HG02610 (cell line): ENCODE results near the gene EIF1.
"Not testable (repeated sequence)": the region's sequence is repeated elsewhere in the genome, so short reads cannot be mapped to it uniquely, and the experiment has no call there.

Experiments
- ATAC-seq: cut with Tn5 transposase; IDR thresholded peaks from one replicate; pipeline ENCODE4 v1.9.1; 2021; ENCODE audit warnings: mild to moderate bottlenecking, moderate library complexity; ENCODE audit not compliant: unreplicated experiment

The EIF1 gene

DNA sequence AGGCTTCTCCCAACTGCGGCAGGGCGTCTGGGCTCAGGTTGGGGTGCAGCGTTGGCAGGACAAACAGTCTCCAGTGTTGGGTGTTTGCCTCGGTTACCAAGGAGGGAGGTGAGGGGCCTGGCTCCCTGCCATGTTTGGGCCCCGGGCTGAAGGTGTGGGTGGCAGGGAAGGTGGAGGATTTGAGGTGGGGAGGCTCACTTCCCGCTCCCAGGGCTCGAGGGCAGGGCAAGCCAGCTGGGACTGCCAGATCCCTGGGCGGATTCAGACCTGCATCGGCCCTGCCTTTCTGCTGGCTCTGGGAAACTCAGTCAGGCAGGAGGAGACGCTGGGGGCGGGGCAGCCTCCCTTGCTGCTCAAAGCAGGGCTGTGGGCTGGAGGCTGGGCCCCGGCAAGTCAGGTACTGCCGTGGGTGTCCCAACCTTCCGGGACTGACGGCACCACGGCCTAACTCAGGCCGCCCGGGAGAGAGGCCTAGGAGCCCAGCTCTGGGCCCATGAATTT lies 33.0 kb upstream of the EIF1 start:
- no peak for ATAC-seq

DNA sequence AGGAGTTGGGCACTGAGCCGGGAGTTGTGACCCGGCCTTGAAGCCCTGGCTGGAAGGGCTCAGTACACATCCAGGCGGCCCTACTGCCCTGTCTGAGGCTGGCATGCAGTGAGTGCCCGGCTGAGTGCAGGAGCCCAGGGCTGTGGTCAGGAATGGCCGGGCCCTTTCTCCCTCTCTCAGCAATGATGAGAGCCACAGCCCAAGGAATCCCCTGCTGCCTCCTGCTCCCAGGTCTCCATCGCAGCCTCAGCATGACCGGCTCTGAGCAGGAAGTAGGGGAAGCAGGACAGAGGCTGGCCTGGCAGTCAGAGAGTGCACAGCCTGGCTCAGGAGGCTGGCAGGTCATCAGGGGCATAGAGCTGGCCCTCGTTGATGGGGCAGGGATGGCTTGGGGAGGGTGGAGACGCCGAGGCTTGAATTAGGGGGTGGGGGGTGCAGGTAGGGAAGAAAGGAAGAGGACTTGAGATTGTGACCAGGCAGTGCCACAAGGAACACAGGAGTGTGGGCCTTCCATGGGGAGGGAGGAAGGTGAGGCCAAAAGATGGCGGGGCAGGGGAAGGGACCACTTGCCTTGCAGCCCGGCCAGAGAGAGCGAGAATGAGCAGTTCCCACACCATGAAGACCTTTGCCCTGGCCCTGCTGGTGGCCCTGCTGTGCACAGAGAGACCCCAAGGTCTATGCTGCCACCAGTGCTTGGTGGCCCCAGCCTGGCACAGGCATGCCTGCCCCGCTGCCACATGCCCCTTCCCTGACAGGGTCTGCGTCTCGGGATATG lies 32.2 kb upstream of the EIF1 start:
- no peak for ATAC-seq

DNA sequence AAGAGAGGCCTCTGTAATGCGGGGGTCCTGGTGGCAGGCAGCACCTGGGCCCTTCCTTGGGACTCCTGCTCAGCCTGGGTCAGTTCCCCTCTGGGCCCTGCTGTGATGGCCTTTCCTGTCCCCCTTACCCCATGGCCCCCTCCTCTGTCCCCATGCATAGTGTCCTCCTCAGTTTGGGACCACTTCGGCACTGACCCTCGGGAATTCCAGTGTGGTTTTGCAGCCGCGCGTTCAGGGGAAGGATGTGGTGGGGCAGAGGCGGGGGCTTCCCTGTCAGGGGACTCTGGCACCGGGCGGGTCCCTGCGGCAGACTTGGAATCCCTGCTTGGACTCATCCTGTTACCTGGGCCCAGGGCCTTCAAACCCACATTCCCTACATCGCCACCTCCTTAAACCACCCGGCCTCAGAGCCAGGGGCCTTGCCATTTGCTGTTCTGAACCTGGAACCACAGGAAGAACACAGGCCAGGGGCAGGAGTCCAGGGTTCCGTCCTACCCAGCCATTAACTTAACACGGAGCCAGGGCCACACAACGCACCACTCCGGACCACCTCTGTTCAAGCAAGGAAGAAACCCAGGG lies 31.4 kb upstream of the EIF1 start:
- no peak for ATAC-seq

DNA sequence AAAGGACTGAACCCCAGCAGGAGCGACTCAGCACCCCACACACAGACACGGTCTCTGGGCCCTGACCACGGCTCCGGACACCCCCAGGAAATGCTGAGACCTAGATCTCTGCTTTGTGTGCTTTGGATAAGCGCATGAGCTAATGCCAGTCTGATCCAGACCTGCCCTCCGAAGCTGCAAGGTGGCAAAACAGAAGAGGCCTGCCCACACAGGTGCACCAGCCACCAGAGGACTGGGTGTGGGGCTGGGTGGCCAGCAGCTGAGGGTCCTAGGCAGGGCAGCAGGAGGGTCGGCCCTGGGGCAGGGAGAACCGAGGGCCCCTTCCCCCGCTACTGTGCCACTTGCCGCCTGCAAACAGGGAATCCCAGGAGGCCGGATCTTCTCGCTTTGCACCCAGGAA lies 30.7 kb upstream of the EIF1 start:
- no peak for ATAC-seq

DNA sequence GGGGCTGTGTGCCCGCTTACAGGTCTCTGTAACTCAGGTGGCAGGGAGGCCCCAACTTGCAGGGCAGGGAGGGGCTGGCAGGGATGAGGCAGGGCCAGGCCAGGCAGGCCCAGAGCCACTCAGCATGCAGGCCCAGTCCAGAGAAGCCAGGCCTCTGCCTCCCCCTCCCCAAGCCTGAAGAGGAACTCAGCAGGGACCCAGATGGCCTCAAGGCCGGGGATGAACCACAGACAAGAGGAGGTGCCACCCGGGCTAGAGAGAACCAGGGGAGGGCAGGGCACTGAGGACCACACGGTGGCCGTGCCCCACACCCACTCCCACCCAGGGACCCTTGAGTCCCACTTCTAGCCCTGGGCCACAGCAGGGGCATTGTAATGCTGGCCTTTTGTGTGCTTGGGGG lies 29.8 kb upstream of the EIF1 start:
- no peak for ATAC-seq

DNA sequence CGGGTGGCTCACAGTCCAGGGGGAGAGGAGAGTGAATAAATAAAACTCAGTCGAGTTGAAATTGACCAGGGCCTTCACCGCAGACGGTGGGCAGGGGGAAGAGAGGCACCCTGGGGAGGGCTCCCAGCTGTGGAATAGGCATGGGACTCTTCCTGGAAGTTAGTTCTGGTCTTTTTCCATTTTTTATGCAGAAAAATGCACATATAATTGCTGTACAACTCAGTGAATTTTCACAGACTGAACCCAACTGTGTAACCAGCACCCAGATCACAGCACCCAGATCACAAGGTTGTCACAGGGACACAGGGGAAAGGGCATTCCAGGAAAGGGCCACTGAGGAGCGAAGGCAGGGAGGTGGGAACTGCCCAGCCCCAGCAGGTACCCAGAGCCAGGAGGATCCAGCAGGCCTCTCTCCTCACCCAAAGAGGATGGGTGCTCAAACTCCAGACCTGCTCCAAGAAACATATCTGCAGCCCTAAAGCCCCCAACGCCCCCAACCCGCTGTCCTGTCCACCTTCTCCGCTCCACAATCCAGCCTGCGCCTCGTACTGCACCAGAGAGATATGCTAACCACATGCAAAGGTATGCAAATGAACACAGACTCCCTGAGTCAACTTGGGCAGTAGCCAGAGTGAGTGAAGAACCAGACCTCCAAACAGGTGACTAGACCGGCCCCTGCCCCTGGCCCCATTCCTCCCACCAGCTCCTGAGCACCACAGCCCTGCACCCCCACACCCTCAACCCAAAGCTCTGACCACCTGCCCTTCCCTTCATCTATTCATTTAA lies 29.1 kb upstream of the EIF1 start:
- ATAC-seq: no peak

DNA sequence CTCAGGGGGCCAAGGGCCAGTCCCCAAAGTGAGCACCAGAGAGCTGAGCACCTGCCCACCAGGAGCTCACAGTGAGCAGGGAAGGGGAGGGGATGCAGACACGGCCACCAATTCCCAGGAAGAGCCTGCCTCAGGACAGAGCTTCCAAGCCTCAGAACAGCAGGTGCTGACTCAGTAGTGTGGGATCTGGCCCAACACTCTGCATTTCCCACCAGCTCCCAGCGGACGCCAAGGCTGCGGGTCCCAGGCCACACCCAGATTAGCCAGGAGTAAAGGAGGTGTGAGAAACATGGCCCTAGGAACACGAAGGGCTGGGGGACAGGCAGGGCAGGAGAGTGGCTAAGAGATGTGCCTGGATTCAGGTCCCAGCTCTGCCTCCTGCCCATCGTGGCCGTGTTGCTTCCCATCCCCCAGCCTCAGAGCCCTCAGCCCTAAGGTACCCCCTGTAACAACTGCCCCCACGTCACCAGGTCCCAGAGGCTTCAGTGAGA lies 28.4 kb upstream of the EIF1 start:
- no peak for ATAC-seq

DNA sequence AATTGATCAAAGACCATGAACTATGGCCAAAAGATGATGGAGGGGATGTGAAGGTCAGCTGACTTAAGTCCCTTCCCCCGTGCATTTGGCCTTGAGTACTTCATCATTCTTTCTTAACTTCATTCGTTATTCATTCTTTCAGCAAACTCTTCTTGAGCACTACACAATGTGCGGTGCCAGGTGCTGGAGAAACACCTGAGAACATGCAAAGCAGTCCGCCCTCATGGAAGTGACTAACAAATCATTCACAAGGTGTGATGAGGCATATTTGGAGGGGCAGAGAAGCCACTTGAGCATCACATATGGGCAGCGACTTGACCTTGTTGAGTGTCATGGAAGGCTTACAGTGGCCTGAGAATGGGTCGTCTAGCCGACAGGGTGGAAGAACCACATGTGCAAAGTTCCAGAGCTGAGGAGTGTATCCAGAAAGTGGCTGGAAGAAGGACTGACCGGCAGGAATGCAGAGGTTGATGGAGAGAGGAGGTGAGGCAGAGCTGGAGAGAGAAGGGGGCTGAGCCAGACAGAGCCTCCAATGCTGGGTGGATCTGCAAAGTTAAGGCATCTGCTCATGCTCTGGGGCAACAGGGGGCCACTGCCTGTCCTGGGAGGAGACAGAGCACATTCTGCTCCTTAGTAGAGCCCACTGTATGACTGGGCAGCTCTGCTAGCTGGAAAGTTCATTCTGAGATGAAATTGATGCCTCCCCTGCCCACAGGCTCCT lies 25.1 kb upstream of the EIF1 start:
- no peak for ATAC-seq

DNA sequence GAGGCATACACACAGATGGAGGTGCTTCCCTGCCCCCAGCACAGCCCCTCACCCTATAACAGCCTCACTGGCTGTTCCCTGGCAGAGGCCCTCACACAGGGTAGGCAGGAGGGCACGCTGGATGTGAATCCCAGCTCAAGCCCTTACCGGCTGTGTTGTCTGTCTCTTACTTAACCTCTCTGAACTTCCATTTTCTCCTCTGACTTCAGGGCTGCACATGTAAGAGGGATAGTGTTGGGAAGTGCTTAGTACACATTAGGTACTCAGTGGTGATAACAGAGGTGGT lies 24.6 kb upstream of the EIF1 start:
- ATAC-seq: no peak

DNA sequence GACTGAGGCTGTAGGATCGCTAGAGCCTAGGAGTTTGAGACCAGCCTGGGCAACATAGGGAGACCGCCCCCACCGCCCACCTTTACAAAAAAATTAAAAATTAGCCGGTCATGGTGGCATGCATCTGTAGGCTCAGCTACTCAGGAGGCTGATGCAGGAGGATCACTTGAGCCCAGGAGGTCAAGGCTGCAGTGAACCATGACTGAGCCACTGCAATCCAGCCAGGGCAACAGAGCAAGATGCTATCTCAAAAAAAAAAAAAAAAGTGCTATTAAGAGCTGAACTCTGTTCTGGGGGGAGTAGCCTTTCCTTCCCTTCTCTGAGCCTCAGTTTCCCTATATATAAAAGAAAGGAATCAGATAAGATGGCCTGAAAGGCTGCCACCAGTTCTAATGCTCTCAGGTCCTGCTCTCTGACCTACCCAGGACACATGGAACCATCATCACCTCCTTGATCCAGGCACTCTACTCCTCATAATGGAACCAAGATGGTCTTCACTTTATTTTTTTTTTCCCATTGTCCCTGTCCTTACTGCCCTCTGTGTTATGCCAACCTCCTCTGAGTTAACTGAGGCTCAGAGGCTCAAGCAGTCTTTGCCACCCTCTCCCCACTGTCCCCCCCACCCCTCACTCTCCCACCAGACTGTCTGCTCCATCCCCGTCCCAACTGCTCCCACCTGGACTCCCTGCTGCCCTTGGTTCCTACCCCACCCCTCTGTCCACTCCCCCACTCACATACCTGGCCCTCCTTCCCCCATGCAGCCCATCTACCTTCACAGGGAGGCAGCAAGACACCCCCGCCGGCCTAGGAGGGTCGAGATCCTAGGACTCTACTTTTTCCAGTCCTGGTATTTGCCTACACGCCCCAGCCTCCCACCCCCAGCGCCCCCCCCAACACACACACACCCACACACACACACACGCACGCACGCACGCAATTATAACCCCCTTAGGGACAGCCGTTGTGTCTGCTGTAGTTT lies 23.8 kb upstream of the EIF1 start:
- no peak for ATAC-seq

DNA sequence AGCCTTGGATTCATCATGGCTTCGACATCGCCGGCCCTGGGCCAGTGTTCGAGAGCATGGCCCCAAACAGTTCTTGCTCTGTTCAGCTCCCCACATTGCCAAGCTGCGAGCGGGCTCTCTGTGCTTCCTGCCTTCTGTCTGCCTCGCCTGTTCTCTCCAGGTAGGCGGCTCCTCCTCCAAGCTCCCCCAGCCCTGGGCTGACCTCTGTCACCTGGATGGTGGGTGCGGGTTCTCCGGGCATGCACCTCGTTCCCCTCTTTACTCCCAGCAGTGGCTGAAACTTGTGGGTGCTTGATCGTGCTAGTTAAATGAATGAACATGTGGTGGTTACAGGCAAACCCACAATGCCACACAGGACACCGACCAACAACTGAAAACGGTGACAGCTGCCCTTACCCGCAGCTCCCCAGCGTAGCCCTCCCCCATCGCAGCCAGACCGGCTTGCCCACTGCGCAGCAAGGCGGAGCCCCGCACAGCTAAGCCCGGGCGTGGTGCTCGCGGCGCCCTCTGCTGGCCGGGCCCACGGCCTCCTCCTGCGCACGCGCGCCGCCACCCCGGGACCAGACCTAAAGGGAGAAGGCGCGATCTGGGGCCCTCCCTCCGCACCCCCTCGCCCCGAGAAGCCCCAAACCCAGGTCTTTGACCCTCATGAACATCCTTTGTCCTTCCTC lies 23.0 kb upstream of the EIF1 start:
- peak; percentile 57 for ATAC-seq

DNA sequence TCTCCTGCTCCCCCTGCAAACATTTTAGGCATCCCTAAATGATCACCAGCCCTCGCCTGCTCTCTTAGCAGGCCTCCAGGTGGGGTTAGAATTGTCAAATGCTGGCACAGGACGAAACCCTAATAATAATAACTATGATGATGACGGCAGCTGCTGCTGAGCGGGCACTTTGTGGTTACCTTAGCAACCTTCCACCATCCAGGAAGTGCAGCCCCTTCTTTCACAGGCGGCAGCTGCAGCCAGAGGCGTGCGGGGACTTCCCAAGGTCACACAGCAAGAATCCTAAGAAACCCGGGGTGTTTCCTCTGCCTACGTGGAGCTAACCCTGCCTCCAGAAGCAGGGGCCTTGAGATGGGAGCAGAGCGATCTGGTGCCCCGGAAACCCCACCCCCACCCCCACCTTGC lies 22.4 kb upstream of the EIF1 start:
- peak; percentile 37 for ATAC-seq

DNA sequence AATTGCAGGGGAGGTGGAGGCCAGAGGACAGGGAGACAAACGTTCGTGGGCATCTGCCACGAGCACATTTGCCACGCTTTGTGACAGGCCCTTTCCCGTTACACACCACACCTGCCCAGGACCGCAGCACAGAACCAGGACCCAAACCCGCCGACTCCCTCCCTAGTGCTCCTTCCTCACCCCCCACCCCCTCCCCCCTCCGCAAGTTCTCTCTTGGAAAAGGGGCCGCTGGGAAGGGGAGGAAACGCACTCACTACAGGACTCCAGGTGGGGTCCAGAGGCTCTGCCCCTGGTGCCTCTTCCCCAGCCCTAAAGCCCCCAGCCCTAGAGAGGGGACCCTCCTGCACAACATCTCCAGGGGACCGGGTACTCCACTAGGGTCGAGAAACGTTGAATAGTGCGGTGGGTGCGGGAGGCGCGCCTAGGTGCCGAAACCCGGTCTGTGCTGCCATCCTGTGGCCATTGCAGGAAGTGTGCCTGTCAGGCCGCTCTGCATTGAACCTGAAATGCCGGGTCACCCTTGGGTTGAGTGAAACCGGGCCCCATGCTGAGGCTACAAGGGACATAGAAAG lies 21.9 kb upstream of the EIF1 start:
- ATAC-seq: peak; percentile 43

DNA sequence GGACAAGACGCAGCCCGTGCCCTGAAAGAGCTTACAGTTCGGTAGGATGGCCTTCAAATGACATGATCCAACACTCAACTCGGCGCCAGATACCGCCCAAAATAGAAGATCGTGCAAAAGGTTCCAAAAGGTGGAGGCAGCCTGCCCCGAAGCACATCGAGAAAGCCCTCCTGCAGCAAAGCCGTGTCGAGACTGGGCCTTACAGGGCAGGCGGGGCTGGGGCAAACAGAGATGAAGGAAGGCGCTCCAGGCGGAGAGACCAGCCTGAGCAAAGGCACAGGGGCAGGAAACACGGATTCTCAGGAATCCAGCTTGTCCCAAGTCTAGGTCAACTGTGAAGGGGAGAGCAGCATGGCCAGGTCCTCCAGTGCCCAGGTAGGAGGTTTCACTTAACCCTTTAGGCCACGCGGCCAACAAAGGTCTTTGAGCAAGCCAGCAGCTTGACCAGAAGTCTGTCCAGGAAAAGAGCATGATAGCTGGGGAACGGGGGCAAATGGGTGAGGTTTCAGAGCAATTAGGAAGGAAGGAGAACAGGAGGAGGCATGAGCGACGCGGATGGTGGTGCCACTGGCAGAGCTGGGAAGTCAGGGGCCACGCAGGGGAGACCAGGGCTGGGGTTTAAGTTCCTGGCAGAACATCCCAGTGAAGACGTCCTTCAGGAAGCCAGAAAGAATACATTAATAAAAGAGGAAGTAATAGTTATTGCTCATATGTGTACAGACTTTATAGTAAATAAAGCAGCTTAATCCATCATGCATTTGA lies 21.2 kb upstream of the EIF1 start:
- ATAC-seq: no peak

DNA sequence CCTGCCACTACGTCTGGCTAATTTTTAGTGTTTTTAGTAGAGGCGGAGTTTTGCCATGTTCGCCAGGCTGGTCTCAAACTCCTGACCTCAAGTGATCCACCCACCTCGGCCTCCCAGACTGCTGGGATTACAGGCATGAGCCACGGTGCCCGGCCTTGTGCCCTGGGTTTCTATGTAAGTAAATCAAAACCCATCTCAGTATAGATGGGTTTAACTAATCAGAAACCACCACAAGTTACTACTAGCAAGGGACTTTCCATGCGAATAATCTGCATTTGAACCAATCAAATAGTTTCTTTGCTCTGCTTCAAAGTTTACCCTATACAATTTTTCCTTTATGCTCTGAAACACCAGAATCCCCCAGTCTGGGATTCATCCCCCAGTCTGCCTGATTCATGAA lies 16.5 kb upstream of the EIF1 start:
- no peak for ATAC-seq

DNA sequence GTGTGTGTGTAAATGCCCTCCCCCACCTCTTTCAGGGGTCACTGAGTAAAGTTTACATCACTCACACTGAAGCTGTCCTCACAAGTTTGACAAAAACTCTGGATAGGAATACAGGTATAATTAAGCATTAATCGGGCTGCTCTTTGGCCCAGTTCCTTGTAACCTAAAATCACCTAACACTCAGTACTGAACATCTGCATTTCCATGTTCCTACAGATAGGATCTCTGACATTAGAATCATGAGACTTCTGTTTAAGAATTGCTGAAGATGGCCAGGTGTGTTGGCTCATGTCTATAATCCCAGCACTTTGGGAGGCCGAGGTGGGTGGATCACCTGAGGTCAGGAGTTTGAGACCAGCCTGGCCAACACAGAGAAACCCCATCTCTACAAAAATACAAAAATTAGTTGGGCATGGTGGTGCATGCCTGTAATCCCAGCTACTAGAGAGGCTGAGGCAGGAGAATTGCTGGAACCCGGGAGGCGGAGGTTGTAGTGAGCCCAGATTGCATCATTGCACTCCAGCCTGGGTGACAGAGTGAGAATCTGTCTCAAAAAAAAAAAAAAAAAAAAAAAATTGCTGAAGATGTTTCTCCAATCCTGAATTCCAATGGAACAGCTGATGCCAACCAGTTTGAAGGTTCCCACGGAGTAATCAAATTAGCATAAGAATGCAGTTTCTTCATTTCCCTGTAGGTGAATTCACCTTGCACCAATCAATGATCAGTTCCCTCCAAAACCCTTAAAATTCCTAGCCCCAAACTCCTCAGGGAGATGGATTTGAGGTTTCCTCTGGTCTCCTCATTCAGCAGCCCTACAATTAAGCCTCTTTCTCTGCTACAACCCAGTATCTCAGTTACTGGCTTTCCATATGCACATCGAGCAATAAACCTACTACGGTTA lies 13.3 kb upstream of the EIF1 start:
- ATAC-seq: not testable (repeated sequence)

DNA sequence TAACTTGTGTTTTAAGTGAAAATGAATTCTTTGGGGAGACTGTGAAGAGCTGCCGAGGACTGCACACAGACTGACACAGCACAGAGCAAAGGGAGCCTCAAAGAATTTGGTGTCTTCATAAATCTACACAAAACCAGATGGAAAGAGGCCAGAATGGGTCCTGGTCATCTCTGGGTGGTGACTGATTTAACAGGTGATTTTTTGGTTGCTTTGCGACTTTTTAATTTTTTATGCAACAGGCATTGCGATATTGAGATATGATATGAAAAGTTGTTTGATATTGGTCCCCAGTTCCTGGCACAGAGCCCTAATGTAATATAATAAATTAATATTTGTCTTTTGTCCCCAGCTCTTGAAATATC lies 12.6 kb upstream of the EIF1 start:
- ATAC-seq: no peak
